Measurements from ENCODE around the gene KIRREL3.

DNA sequence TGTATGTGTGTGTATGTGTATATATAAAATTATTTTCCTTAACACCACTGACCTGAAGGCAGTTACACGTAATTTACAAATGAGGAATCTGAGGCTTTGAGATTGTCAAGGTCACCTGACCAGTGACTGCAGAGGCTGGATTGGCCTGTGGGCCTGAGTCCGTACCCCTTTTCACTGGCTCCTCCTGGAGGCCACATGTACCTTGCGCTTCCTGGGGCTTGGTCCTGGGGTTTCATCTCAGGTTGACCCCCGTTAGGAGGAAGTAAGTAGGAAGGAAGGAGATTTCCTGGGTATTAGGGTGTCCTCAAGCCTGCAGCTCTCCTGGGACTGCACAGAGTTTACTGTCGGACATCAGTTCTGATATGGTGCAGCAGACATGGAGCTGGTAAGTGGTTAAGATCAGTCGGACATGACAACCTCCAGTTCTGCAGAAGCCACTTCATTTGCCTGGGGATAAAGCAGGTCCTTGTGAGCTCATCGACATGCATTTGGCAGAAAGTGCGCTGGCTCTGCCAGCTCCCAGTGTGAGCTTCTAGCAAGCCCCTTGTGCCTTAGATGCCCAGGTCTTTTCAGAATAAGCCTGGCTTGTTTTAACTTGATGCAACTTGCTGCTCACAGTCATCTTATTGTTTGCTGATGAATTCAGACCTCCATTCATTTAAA lies 608.5 kb downstream of the KIRREL3 start:
- TF ChIP-seq ZNF311 (CRISPR knock-in tag; IDR thresholded peaks at IDR 0.05) (no peak), RFX1 (IDR thresholded peaks at IDR 0.05) (no peak), TEAD4 (IDR thresholded peaks at IDR 0.05; ENCODE audit: low read length) (no peak), TEAD4 (CRISPR knock-in tag; IDR thresholded peaks at IDR 0.05; ENCODE audit: borderline replicate concordance) (no peak)

Data from K562 (cell line).